Measurements from ENCODE around the gene MTG2.

The MTG2 gene

DNA sequence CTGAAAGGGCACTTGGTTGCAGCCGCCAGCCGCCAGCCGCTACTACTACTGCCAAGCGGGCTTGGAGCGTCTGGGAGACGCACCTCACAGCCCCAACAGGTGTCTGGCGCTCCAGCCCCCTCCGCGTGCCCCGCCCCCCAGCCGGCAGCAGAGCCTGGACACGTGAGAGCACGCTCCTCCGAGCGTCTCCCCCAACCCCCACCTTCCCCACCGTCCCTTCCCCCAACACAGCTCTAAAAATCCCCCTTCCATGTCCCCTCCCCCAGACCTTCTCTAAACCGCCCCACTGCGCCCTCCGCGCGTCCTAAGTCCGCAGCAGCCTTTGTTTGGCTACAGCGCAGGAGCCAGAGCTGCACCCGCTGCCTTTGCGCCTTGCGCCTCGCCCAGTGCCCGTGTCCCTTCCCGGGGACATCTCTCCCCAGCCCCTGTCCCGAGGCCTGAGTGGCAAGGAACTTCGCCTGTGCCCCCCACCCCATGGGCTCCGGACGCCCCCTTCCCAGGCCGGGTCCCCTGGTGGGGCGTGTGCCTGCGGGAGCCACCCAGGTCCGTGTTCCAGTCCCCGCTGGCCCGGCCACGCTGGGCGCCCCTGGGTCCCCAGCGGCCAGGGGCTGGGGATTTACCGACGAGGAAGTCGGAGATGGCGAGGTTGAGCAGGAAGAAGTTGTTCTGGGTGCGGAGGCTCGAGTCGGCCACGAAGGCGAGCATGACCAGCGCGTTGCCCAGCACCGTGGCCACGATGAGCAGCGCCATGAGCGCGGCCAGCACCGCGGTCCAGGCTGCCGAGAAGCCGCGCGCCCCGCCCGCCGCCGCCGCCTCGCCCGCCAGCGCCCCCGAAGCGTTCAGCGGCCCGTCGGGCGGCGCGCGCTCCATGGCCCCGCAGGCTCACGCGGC lies 36.5 kb downstream of the MTG2 start (continued):
- TF ChIP-seq, protein P1, sequence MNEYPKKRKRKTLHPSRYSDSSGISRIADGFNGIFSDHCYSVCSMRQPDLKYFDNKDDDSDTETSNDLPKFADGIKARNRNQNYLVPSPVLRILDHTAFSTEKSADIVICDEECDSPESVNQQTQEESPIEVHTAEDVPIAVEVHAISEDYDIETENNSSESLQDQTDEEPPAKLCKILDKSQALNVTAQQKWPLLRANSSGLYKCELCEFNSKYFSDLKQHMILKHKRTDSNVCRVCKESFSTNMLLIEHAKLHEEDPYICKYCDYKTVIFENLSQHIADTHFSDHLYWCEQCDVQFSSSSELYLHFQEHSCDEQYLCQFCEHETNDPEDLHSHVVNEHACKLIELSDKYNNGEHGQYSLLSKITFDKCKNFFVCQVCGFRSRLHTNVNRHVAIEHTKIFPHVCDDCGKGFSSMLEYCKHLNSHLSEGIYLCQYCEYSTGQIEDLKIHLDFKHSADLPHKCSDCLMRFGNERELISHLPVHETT (tag by site-specific recombination; IDR thresholded peaks at IDR 0.05): no peak
- TF ChIP-seq MZF1 (tag by site-specific recombination; IDR thresholded peaks at IDR 0.05; ENCODE audit: borderline replicate concordance) (no peak), KLF16 (tag by site-specific recombination; IDR thresholded peaks at IDR 0.05) (0 out of 2 replicates have a peak, but pooled peaks have one; percentile 44), GLIS2 (tag by site-specific recombination; IDR thresholded peaks at IDR 0.05) (no peak; the same call in 1 of the 2 replicates), ZNF157 (tag by site-specific recombination; IDR thresholded peaks at IDR 0.05) (no peak), ZNF777 (tag by site-specific recombination; IDR thresholded peaks at IDR 0.05; ENCODE audit: borderline replicate concordance) (peak; percentile 61; the same call in 1 of the 2 replicates), SCRT1 (tag by site-specific recombination; IDR thresholded peaks at IDR 0.05; ENCODE audit: borderline replicate concordance) (peak; percentile 65; the same call in 1 of the 2 replicates), ZNF585B (tag by site-specific recombination; IDR thresholded peaks at IDR 0.05) (no peak), SALL2 (tag by site-specific recombination; IDR thresholded peaks at IDR 0.05; ENCODE audit: borderline replicate concordance) (no peak), ZBTB8A (tag by site-specific recombination; IDR thresholded peaks at IDR 0.05) (peak; percentile 71), GLI2 (tag by site-specific recombination; IDR thresholded peaks at IDR 0.05; ENCODE audit: borderline replicate concordance, low read depth) (no peak), KLF9 (tag by site-specific recombination; IDR thresholded peaks at IDR 0.05; ENCODE audit: low read depth) (peak; percentile 30; the same call in 1 of the 2 replicates), ZBTB48 (tag by site-specific recombination; IDR thresholded peaks at IDR 0.05) (no peak), SP3 (tag by site-specific recombination; IDR thresholded peaks at IDR 0.05) (peak; percentile 16; the same call in 1 of the 2 replicates)
- TF ChIP-seq, protein P2, sequence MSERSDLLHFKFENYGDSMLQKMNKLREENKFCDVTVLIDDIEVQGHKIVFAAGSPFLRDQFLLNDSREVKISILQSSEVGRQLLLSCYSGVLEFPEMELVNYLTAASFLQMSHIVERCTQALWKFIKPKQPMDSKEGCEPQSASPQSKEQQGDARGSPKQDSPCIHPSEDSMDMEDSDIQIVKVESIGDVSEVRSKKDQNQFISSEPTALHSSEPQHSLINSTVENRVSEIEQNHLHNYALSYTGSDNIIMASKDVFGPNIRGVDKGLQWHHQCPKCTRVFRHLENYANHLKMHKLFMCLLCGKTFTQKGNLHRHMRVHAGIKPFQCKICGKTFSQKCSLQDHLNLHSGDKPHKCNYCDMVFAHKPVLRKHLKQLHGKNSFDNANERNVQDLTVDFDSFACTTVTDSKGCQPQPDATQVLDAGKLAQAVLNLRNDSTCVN (tag by site-specific recombination; optimal IDR thresholded peaks at IDR 0.05): peak; percentile 79

DNA sequence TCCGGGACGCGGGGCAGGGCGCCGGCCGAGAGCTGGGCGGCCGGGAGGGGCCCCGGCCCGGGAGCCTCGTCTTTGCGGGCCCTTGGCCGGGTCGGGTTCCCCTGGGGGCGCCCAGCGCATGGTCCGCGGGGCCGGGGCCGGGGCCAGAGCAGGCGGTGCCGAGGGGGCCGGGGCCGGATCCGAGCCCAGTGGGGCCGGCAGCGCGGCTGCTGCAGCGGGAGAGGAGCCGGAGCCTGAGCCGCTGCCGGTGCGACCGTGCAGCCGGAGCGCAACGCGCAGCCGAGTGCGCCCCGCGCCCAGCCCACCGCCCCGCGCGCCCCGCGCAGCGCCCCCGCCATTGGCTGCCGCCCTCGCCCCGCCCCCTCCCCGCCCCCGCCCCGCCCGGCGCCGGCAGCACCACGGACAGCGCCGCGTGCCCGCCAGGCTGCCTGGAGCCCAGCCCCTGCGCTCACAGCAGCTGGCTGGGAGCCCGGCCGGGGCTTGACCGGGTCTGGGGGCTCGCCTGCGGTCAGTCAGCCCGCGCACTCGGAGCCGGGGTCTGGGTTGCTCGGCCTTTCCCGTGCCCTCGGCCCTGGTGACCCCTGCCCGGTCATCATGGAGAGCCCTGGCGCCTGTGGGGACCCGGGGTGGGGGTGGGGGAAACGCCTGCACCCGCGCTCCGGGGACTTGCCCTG lies 37.3 kb downstream of the MTG2 start, which contains the start of gene HRH3:
Gene HRH3, minus strand, starts transcription at position 287 of the 674 bp plus-strand sequence. CDS start 308 bp downstream, outside the sequence.
- Histone ChIP-seq H3K4me3 (ENCODE audit: low read depth, low read length) (peak within 1 kb of the TSS; percentile 15; the same call in 1 of the 2 replicates), H3K9me3 (ENCODE audit: control insufficient read depth, insufficient read depth, low read depth, low read length) (no peaks in the 10 kb centered on the region), H3K36me3 (ENCODE audit: control insufficient read depth in 2 of 2, insufficient read depth in 1 of 2, low read length in 2 of 2) (no peaks in the 10 kb centered on the region), H3K4me1 (ENCODE audit: control insufficient read depth, insufficient read depth, low read length) (peaks cover 2% of the 10 kb centered on the region; the same call in 1 of the 2 replicates), H3K27ac (ENCODE audit: extremely low read depth, low read depth, low read length) (no peak within 1 kb of the TSS)
- ChIA-PET POLR2A (no interaction called here), CTCF (interaction anchor here (0.6 kb wide), 1 partner anchor 163 kb away, joined by 3 read pairs; no protein-coding TSS in a partner anchor)
- no peak for TF ChIP-seq ZNF114 (tag by site-specific recombination; IDR thresholded peaks at IDR 0.05)
- TF ChIP-seq, protein P1 (tag by site-specific recombination; IDR thresholded peaks at IDR 0.05): no peak
- peak; percentile 94; the same call in 1 of the 2 replicates for TF ChIP-seq KLF10 (tag by site-specific recombination; IDR thresholded peaks at IDR 0.05)
- TF ChIP-seq, protein P3, sequence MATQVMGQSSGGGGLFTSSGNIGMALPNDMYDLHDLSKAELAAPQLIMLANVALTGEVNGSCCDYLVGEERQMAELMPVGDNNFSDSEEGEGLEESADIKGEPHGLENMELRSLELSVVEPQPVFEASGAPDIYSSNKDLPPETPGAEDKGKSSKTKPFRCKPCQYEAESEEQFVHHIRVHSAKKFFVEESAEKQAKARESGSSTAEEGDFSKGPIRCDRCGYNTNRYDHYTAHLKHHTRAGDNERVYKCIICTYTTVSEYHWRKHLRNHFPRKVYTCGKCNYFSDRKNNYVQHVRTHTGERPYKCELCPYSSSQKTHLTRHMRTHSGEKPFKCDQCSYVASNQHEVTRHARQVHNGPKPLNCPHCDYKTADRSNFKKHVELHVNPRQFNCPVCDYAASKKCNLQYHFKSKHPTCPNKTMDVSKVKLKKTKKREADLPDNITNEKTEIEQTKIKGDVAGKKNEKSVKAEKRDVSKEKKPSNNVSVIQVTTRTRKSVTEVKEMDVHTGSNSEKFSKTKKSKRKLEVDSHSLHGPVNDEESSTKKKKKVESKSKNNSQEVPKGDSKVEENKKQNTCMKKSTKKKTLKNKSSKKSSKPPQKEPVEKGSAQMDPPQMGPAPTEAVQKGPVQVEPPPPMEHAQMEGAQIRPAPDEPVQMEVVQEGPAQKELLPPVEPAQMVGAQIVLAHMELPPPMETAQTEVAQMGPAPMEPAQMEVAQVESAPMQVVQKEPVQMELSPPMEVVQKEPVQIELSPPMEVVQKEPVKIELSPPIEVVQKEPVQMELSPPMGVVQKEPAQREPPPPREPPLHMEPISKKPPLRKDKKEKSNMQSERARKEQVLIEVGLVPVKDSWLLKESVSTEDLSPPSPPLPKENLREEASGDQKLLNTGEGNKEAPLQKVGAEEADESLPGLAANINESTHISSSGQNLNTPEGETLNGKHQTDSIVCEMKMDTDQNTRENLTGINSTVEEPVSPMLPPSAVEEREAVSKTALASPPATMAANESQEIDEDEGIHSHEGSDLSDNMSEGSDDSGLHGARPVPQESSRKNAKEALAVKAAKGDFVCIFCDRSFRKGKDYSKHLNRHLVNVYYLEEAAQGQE (tag by site-specific recombination; IDR thresholded peaks at IDR 0.05): peak; percentile 83
- TF ChIP-seq, protein P4, sequence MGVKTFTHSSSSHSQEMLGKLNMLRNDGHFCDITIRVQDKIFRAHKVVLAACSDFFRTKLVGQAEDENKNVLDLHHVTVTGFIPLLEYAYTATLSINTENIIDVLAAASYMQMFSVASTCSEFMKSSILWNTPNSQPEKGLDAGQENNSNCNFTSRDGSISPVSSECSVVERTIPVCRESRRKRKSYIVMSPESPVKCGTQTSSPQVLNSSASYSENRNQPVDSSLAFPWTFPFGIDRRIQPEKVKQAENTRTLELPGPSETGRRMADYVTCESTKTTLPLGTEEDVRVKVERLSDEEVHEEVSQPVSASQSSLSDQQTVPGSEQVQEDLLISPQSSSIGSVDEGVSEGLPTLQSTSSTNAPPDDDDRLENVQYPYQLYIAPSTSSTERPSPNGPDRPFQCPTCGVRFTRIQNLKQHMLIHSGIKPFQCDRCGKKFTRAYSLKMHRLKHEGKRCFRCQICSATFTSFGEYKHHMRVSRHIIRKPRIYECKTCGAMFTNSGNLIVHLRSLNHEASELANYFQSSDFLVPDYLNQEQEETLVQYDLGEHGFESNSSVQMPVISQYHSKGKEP (tag by site-specific recombination; IDR thresholded peaks at IDR 0.05): no peak
- TF ChIP-seq, protein P5, sequence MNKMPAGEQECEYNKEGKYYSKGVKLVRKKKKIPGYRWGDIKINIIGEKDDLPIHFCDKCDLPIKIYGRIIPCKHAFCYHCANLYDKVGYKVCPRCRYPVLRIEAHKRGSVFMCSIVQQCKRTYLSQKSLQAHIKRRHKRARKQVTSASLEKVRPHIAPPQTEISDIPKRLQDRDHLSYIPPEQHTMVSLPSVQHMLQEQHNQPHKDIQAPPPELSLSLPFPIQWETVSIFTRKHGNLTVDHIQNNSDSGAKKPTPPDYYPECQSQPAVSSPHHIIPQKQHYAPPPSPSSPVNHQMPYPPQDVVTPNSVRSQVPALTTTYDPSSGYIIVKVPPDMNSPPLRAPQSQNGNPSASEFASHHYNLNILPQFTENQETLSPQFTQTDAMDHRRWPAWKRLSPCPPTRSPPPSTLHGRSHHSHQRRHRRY (tag by site-specific recombination; IDR thresholded peaks at IDR 0.05): no peak
- peak; percentile 39; the same call in 1 of the 2 replicates for TF ChIP-seq ZBTB8A (tag by site-specific recombination; IDR thresholded peaks at IDR 0.05)
- TF ChIP-seq BCL11A (tag by site-specific recombination; IDR thresholded peaks at IDR 0.05; ENCODE audit: low read depth): peak; percentile 68; the same call in 1 of the 2 replicates
- no peak for TF ChIP-seq BCL11B (tag by site-specific recombination; IDR thresholded peaks at IDR 0.05; ENCODE audit: low read depth)
